Epithelial cell of proximal tubule (primary cell): ENCODE measurements around the gene SCCPDH. TPM values are rescaled to one million over a fixed set of nuclear protein-coding genes. Genes with fewer than 3 reads are reported as not detected.
"Not testable (repeated sequence)": the region's sequence is repeated elsewhere in the genome, so short reads cannot be mapped to it uniquely, and the experiment has no call there.

ENCODE experiments used
- DNase-seq: peaks from one replicate; pipeline ENCODE4 v3.0.0-alpha.2; 2011; ENCODE audit warnings: low read depth
- H3K4me3 ChIP-seq: 2 replicates; pipeline ENCODE4 v1.5.1; 2011; ENCODE audit warnings: low read depth, mild to moderate bottlenecking, low read length
- total RNA-seq: library from RNA; depleted of rRNA; stranded (reverse); fragments of >200 nt; gene quantifications from 2 replicates; pipeline ENCODE4 v1.2.3, GENCODE V29; 2015
- TF ChIP-seq, protein P1 (sequence below): conservative IDR thresholded peaks from 2 replicates; pipeline ENCODE4 v1.5.1; 2012; ENCODE audit warnings: low read depth, mild to moderate bottlenecking, low read length

SCCPDH gene
- total RNA-seq, 1 donor from 2014 or later: 40.8 TPM

DNA sequence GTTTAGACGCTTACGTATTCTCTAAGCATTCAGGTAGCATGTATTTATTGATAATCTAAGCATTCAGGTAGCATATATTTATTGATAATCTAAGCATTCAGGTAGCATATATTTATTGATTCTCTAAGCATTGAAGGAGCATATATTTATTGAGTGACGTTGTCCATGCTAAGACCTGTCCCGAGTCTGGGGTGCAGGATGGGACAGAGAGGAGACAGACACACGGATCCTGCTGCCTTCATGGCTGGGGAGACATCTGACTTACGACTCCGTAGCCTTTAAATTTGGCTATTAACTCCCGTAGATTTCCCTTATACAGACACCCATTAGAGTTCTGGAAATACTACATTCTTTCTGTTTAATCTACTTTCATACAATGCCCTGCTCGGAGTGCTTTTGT lies 982 bp downstream of the SCCPDH start:
- DNase-seq: no peak
- TF ChIP-seq, protein P1, sequence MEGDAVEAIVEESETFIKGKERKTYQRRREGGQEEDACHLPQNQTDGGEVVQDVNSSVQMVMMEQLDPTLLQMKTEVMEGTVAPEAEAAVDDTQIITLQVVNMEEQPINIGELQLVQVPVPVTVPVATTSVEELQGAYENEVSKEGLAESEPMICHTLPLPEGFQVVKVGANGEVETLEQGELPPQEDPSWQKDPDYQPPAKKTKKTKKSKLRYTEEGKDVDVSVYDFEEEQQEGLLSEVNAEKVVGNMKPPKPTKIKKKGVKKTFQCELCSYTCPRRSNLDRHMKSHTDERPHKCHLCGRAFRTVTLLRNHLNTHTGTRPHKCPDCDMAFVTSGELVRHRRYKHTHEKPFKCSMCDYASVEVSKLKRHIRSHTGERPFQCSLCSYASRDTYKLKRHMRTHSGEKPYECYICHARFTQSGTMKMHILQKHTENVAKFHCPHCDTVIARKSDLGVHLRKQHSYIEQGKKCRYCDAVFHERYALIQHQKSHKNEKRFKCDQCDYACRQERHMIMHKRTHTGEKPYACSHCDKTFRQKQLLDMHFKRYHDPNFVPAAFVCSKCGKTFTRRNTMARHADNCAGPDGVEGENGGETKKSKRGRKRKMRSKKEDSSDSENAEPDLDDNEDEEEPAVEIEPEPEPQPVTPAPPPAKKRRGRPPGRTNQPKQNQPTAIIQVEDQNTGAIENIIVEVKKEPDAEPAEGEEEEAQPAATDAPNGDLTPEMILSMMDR: no peak
- peak overlapping the region; percentile 67 for H3K4me3 ChIP-seq

DNA sequence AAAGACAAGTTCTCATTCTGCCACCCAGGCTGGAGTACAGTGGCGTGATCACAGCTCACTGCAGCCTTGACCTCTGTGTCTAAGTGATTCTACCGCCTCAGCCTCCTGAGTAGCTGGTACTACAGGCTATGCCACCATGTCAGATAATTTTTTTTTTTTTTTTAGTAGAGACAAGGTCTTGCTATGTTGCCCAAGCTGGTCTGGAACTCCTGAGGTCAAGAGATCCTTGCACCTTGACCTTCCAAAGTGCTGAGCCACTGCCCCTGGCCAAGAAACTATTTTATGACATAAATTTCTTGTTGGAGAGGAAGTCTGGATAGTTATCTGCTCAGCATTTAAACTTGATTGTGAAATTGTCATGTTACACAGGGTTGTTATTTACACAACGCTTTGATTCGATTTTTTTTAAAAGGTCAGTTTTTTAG lies 2.1 kb downstream of the SCCPDH start:
- H3K4me3 ChIP-seq: no peak overlapping the region
- TF ChIP-seq, protein P1: no peak
- DNase-seq: no peak

DNA sequence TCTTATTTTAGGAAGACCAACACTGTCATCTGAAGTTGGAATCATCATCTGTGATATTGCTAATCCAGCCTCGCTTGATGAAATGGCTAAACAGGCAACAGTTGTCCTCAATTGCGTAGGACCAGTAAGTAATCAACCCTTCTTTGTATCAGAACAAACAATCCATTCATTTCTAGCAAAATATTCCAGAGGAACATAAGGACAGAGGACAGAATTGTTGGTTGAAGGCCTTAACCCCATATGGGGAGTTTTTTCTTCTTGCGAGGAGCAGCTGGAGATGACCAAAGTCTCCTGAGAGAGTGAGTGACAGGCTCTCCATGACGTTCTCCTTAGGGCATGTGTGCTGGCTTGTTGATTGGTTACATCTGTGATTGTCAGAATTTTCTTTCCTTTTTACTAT lies 2.7 kb downstream of the SCCPDH start:
- H3K4me3 ChIP-seq: no peak overlapping the region
- TF ChIP-seq, protein P1: no peak
- DNase-seq: no peak

DNA sequence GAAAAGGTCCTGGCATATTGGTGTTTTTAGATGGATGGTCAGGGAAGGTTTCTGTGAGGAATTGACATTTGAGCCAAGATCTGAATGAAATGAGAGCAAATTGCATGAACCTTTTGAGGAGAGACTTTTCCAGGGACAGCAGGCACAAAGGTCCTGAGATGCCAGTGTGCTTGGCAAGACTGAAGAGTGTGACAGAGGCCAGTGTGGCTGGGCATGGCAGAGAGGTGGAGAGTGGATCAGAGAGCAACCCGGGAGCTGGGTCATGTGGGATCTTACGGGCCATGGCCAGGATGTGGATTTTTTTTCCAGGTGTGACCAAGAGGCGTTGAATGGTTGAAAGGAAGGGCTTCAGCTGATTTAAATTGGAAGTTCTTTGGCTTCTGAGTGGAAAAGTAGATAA lies 3.4 kb downstream of the SCCPDH start:
- DNase-seq: no peak
- TF ChIP-seq, protein P1: no peak
- H3K4me3 ChIP-seq: no peak overlapping the region

DNA sequence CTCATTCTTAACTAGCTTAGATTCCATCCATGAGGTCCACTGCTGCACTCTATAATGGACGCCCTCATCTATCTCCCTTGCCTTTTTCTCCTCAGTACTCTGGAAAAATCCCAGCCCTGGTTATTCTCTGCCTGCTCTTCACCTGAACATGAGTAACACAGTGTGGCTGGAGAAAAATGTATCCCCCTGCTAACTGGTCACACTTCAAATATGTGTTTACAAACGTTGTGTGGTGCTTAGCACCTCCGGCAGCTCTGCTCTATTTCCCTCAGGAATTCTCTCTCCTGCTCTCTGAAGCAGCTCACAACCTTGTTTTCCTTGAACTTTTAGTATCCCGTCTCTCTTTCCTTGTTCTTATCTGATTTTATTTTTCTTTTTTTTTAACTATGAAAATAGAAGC lies 4.1 kb downstream of the SCCPDH start:
- peak; percentile 52 for DNase-seq
- no peak overlapping the region for H3K4me3 ChIP-seq
- TF ChIP-seq, protein P1: no peak

DNA sequence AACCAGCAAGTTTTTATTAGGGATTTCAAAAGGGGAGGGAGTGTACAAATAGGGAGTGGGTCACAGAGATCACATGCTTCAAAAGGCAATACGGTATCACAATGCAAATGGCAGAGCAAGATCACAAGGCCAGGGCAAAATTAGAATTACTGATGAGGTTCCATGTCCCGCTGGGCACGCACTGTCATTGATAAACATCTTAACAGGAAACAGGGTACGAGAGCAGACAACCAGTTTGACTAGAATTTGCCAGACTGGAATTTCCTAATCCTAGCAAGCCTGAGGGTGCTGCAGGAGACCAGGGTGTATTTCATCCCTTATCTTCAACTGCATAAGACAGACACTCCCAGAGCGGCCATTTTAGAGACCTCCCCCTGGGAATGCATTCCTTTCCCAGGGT lies 4.8 kb downstream of the SCCPDH start:
- H3K4me3 ChIP-seq, DNase-seq: not testable (repeated sequence)

DNA sequence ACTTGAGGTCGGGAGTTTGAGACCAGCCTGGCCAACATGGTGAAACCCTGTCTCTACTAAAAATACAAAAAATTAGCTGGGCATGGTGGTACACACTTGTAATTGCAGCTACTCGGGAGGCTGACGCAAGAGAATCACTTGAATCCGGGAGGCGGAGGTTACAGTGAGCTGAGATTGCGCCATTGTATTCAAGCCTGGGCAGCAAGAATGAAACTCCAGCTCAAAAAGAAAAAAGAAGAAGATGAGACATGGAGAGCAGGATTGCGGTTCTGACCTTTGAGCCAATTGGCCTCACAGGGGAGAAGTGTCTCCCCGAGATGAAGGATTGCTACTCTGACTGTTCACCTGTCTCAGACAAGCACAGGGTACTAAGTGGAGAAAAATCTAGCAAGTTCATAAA lies 6.6 kb downstream of the SCCPDH start:
- DNase-seq: no peak
- TF ChIP-seq, protein P1: no peak
- H3K4me3 ChIP-seq: no peak overlapping the region

DNA sequence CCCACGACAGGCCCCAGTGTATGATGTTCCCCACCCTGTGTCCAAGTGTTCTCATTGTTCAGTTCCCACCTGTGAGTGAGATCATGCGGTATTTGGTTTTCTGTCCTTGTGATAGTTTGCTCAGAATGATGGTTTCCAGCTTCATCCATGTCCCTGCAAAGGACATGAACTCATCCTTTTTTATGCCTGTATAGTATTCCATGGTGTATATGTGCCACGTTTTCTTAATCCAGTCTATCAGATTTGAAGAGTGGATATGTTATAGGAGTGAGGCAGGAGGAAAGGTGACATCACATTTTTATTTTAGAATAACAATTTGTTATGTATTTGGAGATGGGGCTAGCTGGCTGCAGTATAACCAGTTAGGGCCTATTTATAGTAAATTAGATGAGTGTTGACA lies 7.7 kb downstream of the SCCPDH start:
- not testable (repeated sequence) for DNase-seq, H3K4me3 ChIP-seq
